A673 (cell line): Measurements from ENCODE around the gene ZEB2. TPM values are rescaled to one million over a fixed set of nuclear protein-coding genes. Genes with fewer than 3 reads are reported as not detected.

Experiments used
- BruUV-seq: library from RNA; stranded (reverse); fragments of 400-500 nt; replicated peaks from 2 replicates; lab custom pipeline; 2021; lab: Mats Ljungman, UMichigan
- CTCF ChIA-PET: fragments of 300-600 bp; sonication (Branson Sonifier 250); formaldehyde crosslinking; loops from one replicate; lab custom pipeline; 2022; ENCODE audit warnings: antibody characterized with exemption; lab: Charles Lee
- POLR2A ChIA-PET: fragments of 300-600 bp; sonication (Branson Sonifier 250); formaldehyde crosslinking; loops from one replicate; lab custom pipeline; 2022; ENCODE audit warnings: antibody characterized with exemption; ENCODE audit not compliant: low non-redundant PET; lab: Charles Lee
- DNase-seq: peaks from one replicate; pipeline ENCODE4 v3.0.0-alpha.2; 2015; ENCODE audit warnings: low spot score
- H3K27ac ChIP-seq: fragments of 200-600 bp; sonication (generic); 2 replicates; pipeline ENCODE4 v1.5.1; 2016; ENCODE audit warnings: mixed run types, low read depth, mild to moderate bottlenecking, mixed read lengths, antibody characterized with exemption, low read length; ENCODE audit not compliant: poor library complexity, severe bottlenecking
- H3K27me3 ChIP-seq: fragments of 200-600 bp; sonication (generic); replicated peaks from 2 replicates; pipeline ENCODE4 v1.6.1; 2017; ENCODE audit warnings: mixed run types, low read depth, mild to moderate bottlenecking, mixed read lengths, antibody characterized with exemption, low read length; ENCODE audit not compliant: insufficient read depth, poor library complexity
- H3K36me3 ChIP-seq: fragments of 200-600 bp; sonication (generic); 2 replicates; pipeline ENCODE4 v1.6.1; 2016; ENCODE audit warnings: mixed run types, mild to moderate bottlenecking, mixed read lengths, antibody characterized with exemption, low read length; ENCODE audit not compliant: insufficient read depth, poor library complexity, severe bottlenecking
- H3K4me1 ChIP-seq: fragments of 200-600 bp; sonication (generic); 2 replicates; pipeline ENCODE4 v1.6.1; 2017; ENCODE audit warnings: mixed run types, mild to moderate bottlenecking, mixed read lengths, antibody characterized with exemption, low read length; ENCODE audit not compliant: insufficient read depth, poor library complexity, severe bottlenecking
- H3K4me3 ChIP-seq: fragments of 200-600 bp; sonication (generic); 2 replicates; pipeline ENCODE4 v1.5.1; 2016; ENCODE audit warnings: low read depth, mixed run types, mild to moderate bottlenecking, mixed read lengths, low read length; ENCODE audit not compliant: poor library complexity, severe bottlenecking
- H3K9me3 ChIP-seq: fragments of 200-600 bp; sonication (generic); 2 replicates; pipeline ENCODE4 v1.6.1; 2016; ENCODE audit warnings: mixed run types, low read depth, mild to moderate bottlenecking, mixed read lengths, antibody characterized with exemption, low read length; ENCODE audit not compliant: poor library complexity, severe bottlenecking
- CTCF ChIP-seq: fragments of 300-800, 200-600 bp; sonication (generic); conservative IDR thresholded peaks from 2 replicates; pipeline ENCODE4 v1.5.1; 2017; ENCODE audit warnings: low read depth, mild to moderate bottlenecking, antibody characterized with exemption, low read length, moderate library complexity, mixed read lengths
- EZH2 ChIP-seq: fragments of 200-600 bp; sonication (generic); IDR thresholded peaks from 2 replicates; pipeline ENCODE4 v1.6.1; 2017; ENCODE audit warnings: borderline replicate concordance, low read depth, mild to moderate bottlenecking, mixed read lengths, antibody characterized with exemption, low read length; ENCODE audit not compliant: poor library complexity, severe bottlenecking
- intact Hi-C: fragments of 100-400 bp; cut with micrococcal nuclease; formaldehyde crosslinking; loops from one replicate; pipeline ENCODE4 v1.10.0; 2022; ENCODE audit not compliant: unreplicated experiment
- total RNA-seq: library from RNA; stranded (reverse); gene quantifications from 2 replicates; pipeline ENCODE4 v1.2.3, GENCODE V29; 2021

The ZEB2 gene
- total RNA-seq, 1 experiment from 2014 or later: 146 TPM

GRCh38 chr2:144481109-144481508 lies 38.8 kb downstream of the ZEB2 start:
- no peaks in the 10 kb centered on the region for H3K9me3 ChIP-seq
- H3K27me3 ChIP-seq: no peaks in the 10 kb centered on the region
- H3K4me1 ChIP-seq: peaks cover 51% of the 10 kb centered on the region
- intact Hi-C loops: no loop called here
- no peak for DNase-seq
- TF ChIP-seq EZH2 (no peak), CTCF (no peak)
- no peak overlapping the region for H3K27ac ChIP-seq
- CTCF ChIA-PET: no interaction called here
- H3K4me3 ChIP-seq: no peak overlapping the region
- no TSS peak for BruUV-seq
- peaks cover 11% of the 10 kb centered on the region for H3K36me3 ChIP-seq
- POLR2A ChIA-PET: no interaction called here

GRCh38 chr2:144480285-144480684 lies 39.6 kb downstream of the ZEB2 start:
- Histone ChIP-seq H3K27me3 (no peaks in the 10 kb centered on the region), H3K4me1 (peaks cover 58% of the 10 kb centered on the region), H3K4me3 (no peak overlapping the region), H3K27ac (no peak overlapping the region), H3K9me3 (no peaks in the 10 kb centered on the region), H3K36me3 (peaks cover 4% of the 10 kb centered on the region)
- POLR2A ChIA-PET: interaction anchor here (0.8 kb wide), 1 partner anchor 1588 kb away, joined by 3 read pairs; no protein-coding TSS in a partner anchor
- intact Hi-C loops: no loop called here
- DNase-seq: no peak
- BruUV-seq: no TSS peak
- TF ChIP-seq CTCF (no peak), EZH2 (no peak)
- CTCF ChIA-PET: no interaction called here

- Histone ChIP-seq H3K27ac (no peak overlapping the region), H3K27me3 (no peaks in the 10 kb centered on the region), H3K4me3 (no peak overlapping the region), H3K9me3 (no peaks in the 10 kb centered on the region), H3K4me1 (peaks cover 58% of the 10 kb centered on the region), H3K36me3 (peaks cover 6% of the 10 kb centered on the region)
- intact Hi-C loops: no loop called here
- DNase-seq: no peak
- BruUV-seq: no TSS peak
- ChIA-PET CTCF (no interaction called here), POLR2A (no interaction called here)
- TF ChIP-seq CTCF (no peak), EZH2 (no peak)
These were observed 40.3 kb downstream of the ZEB2 start for GRCh38 chr2:144479659-144480058.
